Measurements from ENCODE around the gene GNB5.

GNB5 gene

DNA sequence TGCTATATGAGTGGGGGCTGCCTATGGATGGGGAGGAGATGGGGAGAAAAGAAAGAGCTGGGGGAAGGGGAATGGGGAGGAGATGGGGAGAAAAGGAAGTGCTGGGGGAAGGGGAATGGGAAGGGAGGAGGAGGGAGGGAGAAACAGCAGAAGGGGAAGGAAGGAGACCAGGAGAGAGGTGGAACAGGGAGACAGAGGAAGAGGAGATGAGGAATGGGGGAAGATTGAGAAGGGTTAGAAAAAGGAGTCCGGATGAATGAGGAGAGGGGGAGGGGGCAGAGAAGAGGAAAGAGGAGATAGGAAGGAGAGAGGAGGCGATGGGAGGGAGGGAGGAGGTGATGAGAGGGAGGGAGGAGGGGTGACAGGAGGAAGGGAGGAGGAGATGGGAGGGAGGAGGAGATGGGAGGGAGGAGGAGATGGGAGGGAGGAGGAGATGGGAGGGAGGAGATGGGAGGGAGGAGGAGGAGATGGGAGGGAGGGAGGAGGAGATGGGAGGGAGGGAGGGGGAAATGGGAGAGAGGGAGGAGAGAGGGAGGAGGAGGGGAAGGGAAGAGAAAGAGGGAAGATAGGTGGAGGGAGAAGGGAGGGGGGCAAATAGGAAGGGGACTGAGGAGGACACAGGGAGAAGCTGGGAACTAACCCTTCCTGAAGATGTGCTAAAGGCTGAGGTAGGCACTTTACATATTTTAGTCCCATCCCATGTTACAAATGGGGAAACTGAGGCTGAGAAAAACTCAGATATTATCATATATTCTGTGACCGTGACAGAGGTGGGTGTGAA lies 72.0 kb downstream of the GNB5 start:
- ATAC-seq, result no peak
- TF ChIP-seq OSR1 (CRISPR knock-in tag; IDR thresholded peaks at IDR 0.05) (no peak), BACH2 (CRISPR knock-in tag; IDR thresholded peaks at IDR 0.05; ENCODE audit: borderline replicate concordance) (no peak), TCF4 (CRISPR knock-in tag; IDR thresholded peaks at IDR 0.05; ENCODE audit: borderline replicate concordance) (no peak)
- TF ChIP-seq, protein P1, sequence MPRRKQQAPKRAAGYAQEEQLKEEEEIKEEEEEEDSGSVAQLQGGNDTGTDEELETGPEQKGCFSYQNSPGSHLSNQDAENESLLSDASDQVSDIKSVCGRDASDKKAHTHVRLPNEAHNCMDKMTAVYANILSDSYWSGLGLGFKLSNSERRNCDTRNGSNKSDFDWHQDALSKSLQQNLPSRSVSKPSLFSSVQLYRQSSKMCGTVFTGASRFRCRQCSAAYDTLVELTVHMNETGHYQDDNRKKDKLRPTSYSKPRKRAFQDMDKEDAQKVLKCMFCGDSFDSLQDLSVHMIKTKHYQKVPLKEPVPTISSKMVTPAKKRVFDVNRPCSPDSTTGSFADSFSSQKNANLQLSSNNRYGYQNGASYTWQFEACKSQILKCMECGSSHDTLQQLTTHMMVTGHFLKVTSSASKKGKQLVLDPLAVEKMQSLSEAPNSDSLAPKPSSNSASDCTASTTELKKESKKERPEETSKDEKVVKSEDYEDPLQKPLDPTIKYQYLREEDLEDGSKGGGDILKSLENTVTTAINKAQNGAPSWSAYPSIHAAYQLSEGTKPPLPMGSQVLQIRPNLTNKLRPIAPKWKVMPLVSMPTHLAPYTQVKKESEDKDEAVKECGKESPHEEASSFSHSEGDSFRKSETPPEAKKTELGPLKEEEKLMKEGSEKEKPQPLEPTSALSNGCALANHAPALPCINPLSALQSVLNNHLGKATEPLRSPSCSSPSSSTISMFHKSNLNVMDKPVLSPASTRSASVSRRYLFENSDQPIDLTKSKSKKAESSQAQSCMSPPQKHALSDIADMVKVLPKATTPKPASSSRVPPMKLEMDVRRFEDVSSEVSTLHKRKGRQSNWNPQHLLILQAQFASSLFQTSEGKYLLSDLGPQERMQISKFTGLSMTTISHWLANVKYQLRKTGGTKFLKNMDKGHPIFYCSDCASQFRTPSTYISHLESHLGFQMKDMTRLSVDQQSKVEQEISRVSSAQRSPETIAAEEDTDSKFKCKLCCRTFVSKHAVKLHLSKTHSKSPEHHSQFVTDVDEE (CRISPR knock-in tag; IDR thresholded peaks at IDR 0.05), result no peak

DNA sequence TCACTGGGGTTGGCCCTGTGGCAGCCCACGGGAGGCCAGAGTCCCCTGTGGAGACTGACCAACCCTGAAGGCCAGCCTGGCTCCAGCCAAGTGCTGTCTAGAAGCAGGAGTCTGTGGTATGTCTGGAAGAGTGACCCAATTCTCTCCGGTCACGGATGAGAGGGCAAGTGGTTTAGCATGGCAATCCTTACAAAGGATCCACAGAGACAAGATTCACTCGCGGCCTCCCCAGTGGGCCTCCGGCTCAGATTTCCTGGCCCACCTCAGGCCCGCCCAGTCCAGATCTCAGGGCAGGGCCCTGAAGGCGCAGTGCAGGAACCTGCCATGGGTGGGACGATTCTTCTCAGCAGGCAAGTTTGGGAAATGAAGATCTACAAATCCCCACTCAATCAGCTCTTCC lies 73.6 kb downstream of the GNB5 start:
- no peak for TF ChIP-seq ZFP30 (CRISPR knock-in tag; IDR thresholded peaks at IDR 0.05)
- ATAC-seq, result no peak

DNA sequence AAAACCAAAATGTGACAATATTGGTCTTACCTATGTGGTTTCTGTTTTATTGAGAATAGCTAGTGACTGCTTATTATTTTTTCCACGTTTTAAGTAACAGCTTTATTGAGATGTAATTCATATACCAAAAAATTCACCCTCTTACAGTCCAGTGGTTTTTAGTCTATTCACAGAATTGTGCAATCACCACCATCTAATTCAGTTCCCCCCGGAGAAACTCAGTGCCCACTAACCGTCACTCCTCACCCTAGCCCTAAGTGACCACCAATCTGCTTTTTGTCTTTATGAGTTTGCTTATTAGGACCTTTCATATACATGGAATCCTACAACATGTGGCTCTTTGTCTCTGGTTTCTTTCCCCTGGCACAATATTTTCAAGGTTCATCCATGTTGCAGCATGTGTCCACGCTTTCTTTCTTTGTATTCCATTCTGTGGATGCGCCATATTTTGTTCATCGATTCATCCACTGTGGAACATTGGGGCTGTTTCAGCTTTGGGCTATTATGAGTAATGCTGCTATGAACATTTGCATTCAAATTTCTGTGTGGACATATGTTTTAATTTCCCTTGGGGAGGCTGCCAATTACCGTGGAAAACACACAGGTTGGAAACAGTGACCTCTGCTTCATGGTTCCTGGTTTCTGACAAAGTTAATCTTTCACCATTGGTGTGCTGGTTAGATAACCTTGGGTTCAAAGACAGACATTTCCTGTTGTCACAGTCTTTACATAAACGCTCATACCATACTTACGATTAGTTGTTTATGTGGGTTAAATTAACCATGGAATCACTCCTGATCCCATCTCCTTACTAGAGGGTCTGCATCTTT lies 75.4 kb downstream of the GNB5 start:
- TF ChIP-seq SNAI2 (CRISPR knock-in tag; IDR thresholded peaks at IDR 0.05), result no peak
- no peak for TF ChIP-seq ARNTL (CRISPR knock-in tag; IDR thresholded peaks at IDR 0.05; ENCODE audit: borderline replicate concordance, low read depth)
- no peak for TF ChIP-seq PPARA (CRISPR knock-in tag; IDR thresholded peaks at IDR 0.05; ENCODE audit: borderline replicate concordance)
- TF ChIP-seq, protein P2, sequence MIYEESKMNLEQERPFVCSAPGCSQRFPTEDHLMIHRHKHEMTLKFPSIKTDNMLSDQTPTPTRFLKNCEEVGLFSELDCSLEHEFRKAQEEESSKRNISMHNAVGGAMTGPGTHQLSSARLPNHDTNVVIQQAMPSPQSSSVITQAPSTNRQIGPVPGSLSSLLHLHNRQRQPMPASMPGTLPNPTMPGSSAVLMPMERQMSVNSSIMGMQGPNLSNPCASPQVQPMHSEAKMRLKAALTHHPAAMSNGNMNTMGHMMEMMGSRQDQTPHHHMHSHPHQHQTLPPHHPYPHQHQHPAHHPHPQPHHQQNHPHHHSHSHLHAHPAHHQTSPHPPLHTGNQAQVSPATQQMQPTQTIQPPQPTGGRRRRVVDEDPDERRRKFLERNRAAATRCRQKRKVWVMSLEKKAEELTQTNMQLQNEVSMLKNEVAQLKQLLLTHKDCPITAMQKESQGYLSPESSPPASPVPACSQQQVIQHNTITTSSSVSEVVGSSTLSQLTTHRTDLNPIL (CRISPR knock-in tag; IDR thresholded peaks at IDR 0.05; ENCODE audit: low read depth), result no peak
- no peak for TF ChIP-seq ZC3H10 (CRISPR knock-in tag; IDR thresholded peaks at IDR 0.05)
- TF ChIP-seq, protein P1 (CRISPR knock-in tag; IDR thresholded peaks at IDR 0.05), result no peak
- TF ChIP-seq, protein P3, sequence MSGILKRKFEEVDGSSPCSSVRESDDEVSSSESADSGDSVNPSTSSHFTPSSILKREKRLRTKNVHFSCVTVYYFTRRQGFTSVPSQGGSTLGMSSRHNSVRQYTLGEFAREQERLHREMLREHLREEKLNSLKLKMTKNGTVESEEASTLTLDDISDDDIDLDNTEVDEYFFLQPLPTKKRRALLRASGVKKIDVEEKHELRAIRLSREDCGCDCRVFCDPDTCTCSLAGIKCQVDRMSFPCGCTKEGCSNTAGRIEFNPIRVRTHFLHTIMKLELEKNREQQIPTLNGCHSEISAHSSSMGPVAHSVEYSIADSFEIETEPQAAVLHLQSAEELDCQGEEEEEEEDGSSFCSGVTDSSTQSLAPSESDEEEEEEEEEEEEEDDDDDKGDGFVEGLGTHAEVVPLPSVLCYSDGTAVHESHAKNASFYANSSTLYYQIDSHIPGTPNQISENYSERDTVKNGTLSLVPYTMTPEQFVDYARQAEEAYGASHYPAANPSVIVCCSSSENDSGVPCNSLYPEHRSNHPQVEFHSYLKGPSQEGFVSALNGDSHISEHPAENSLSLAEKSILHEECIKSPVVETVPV (CRISPR knock-in tag; IDR thresholded peaks at IDR 0.05), result no peak
- TF ChIP-seq RARB (CRISPR knock-in tag; IDR thresholded peaks at IDR 0.05), result no peak
- TF ChIP-seq ZNF8 (CRISPR knock-in tag; IDR thresholded peaks at IDR 0.05), result no peak
- no peak for TF ChIP-seq TCF4 (CRISPR knock-in tag; IDR thresholded peaks at IDR 0.05; ENCODE audit: borderline replicate concordance)
- TF ChIP-seq GLIS3 (CRISPR knock-in tag; IDR thresholded peaks at IDR 0.05), result no peak
- no peak for TF ChIP-seq ZFP3 (CRISPR knock-in tag; IDR thresholded peaks at IDR 0.05)
- no peak for TF ChIP-seq ZNF565 (CRISPR knock-in tag; conservative IDR thresholded peaks at IDR 0.05; ENCODE audit: low read depth)
- TF ChIP-seq ZFP30 (CRISPR knock-in tag; IDR thresholded peaks at IDR 0.05), result no peak
- TF ChIP-seq, protein P4, sequence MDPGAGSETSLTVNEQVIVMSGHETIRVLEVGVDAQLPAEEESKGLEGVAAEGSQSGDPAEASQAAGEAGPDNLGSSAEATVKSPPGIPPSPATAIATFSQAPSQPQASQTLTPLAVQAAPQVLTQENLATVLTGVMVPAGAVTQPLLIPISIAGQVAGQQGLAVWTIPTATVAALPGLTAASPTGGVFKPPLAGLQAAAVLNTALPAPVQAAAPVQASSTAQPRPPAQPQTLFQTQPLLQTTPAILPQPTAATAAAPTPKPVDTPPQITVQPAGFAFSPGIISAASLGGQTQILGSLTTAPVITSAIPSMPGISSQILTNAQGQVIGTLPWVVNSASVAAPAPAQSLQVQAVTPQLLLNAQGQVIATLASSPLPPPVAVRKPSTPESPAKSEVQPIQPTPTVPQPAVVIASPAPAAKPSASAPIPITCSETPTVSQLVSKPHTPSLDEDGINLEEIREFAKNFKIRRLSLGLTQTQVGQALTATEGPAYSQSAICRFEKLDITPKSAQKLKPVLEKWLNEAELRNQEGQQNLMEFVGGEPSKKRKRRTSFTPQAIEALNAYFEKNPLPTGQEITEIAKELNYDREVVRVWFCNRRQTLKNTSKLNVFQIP (CRISPR knock-in tag; IDR thresholded peaks at IDR 0.05; ENCODE audit: borderline replicate concordance, low read depth), result no peak
- no peak for TF ChIP-seq OSR1 (CRISPR knock-in tag; IDR thresholded peaks at IDR 0.05)
- TF ChIP-seq CSDC2 (CRISPR knock-in tag; IDR thresholded peaks at IDR 0.05), result no peak
- ATAC-seq, result peak; percentile 14; the same call in 1 of the 3 replicates

All from SK-N-SH treated with all-trans-retinoic acid at 6 μM for 48 hours (cell line).